Stimulated activated naive B cell treated with anti-CD40 and anti-IgM and Interleukin-4, amounts not matched to agents 10 μg/mL and 1 μg/mL and 100 μg/mL, for 72 hours (primary cell): ENCODE results near the gene PPP2CA.
"Not testable (repeated sequence)": the region's sequence is repeated elsewhere in the genome, so short reads cannot be mapped to it uniquely, and the experiment has no call there.

Experiments
- ATAC-seq, 2 donors: fragments of 150-1000 bp; cut with Tn5 transposase; replicated peaks; 2 replicates each; pipeline ENCODE4 v1.10.0; 2021; ENCODE audit warnings: moderate library complexity in 1 of 2
- DNase-seq: peaks from one replicate; pipeline ENCODE4 v3.0.0; 2021
- H3K27ac Mint-ChIP-seq: one replicate; pipeline ENCODE4 v1.8.0; 2022; ENCODE audit warnings: mild to moderate bottlenecking, mixed read lengths
- H3K27me3 Mint-ChIP-seq, 2 donors: one replicate each; pipeline ENCODE4 v1.8.0; 2022; ENCODE audit warnings: mixed read lengths in 2 of 2
- H3K36me3 Mint-ChIP-seq, 2 donors: one replicate each; pipeline ENCODE4 v1.8.0; 2022; ENCODE audit warnings: mixed read lengths in 2 of 2, mild to moderate bottlenecking in 1 of 2
- H3K4me1 Mint-ChIP-seq, 2 donors: one replicate each; pipeline ENCODE4 v1.8.0; 2022; ENCODE audit warnings: mixed read lengths in 2 of 2, mild to moderate bottlenecking in 1 of 2
- H3K4me3 Mint-ChIP-seq, 2 donors: one replicate each; pipeline ENCODE4 v1.8.0; 2022; ENCODE audit warnings: mild to moderate bottlenecking in 2 of 2, mixed read lengths in 2 of 2, moderate library complexity in 1 of 2
- H3K9me3 Mint-ChIP-seq, 2 donors: one replicate each; pipeline ENCODE4 v1.8.0; 2022; ENCODE audit warnings: mixed read lengths in 2 of 2, mild to moderate bottlenecking in 1 of 2

PPP2CA gene

DNA sequence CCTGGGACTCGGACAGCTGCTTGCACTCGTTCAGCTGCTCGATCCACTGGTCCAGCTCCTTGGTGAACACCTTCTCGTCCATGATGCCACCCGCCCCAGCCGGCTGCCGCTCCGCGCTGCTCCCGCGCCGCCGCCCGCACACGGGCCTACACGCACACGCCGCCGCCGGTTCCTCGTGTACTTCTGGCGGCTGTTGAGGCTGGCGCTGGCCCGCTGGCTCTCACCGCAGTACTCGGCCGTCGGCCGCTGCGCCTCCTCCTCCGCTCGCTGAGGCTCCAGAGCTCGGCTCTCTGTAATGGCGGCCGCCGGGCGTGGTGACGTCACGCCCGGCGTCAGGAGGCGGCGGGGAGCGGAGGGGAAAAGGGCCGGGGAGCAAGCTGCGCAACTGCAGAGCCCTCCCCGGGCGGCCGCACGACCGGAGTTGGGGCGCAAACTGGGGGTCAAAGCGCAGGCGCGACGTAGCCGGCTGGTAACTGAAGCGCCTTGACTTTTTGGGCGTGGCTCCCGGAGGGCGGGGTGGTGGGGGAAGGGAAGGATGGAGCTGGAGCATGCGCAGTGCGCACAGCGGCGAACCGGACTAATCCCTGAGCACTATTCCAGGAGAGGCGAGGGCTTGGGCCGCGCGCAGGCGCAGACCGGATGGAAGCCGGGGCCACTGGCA, at the start of gene PPP2CA:
TSS of gene PPP2CA (minus strand) at position 294 of the 661 bp plus-strand sequence. CDS start at position 82, 212 bp downstream.
- H3K27ac Mint-ChIP-seq, result peak within 1 kb of the TSS; percentile 100
- no peaks in the 10 kb centered on the region for H3K27me3 Mint-ChIP-seq
- peak within 1 kb of the TSS; percentile 98 to 100 for H3K4me3 Mint-ChIP-seq
- no peaks in the 10 kb centered on the region for H3K9me3 Mint-ChIP-seq
- peaks cover 25 to 41% of the 10 kb centered on the region in 2 donors for H3K4me1 Mint-ChIP-seq
- ATAC-seq, result peak; percentile 80 to 86
- peaks cover 24 to 30% of the 10 kb centered on the region in 2 donors for H3K36me3 Mint-ChIP-seq
- DNase-seq, result peak; percentile 100

DNA sequence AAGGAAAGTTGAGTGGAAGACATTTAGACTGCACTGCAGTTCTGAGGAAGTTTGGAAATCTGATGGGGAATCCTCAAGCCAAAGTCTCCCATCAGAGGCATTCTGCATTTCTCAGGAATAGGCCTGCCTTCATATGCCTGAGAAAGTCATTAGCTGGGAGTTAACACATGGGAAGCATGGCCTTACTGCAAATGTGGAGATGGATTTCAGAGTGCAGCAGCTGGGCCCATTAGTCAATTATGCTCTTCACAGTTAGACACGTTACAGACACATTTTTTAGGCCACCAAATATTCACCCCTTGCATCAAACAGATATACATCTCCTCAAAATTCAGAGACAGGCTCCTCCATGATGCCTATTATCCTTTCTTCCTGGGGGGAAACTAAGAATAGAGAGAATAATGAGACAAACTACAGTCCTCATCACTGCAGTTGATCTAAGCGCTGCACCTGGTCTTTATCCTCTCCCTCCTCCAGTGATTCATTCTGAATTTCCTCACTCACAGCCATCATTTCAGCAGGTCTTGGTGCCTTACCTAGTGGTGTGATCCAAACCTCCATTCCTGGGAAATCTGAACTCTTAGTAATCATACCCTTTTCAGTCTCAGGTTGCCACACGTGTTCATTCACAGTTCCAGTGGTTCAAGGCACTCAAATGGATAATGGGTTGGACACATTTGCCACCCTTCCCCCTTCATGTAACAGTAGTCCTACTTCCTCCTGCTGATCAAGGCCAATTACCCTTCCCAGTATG, 47.9 kb upstream of the PPP2CA start:
- H3K36me3 Mint-ChIP-seq, result peaks cover 2 to 10% of the 10 kb centered on the region in 2 donors
- peaks cover 19 to 20% of the 10 kb centered on the region in 2 donors for H3K27me3 Mint-ChIP-seq
- H3K9me3 Mint-ChIP-seq, result peaks cover 9 to 10% of the 10 kb centered on the region in 2 donors
- DNase-seq (no peak), ATAC-seq (no peak)
- H3K4me3 Mint-ChIP-seq, result no peak overlapping the region
- no peak overlapping the region for H3K27ac Mint-ChIP-seq
- H3K4me1 Mint-ChIP-seq, result no peaks in the 10 kb centered on the region

DNA sequence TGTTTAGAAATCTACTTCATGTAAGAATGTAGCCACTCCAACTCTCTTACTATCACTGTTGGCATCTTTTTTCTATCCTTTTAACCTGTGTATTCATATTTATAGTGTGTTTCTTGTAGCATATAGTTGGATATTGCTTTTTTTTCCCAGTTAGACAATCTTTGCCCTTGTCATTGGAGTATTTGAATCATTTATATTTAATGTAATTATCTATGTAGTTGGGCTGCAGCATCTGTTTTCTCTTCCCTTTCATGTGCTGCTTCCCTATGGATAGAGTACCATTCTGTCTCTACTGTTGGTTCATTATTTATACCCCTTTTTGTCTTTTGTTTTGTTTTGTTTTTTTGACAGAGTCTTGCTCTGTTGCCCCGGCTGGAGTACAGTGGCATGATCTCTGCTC, 45.2 kb upstream of the PPP2CA start:
- H3K4me3 Mint-ChIP-seq, result no peak overlapping the region
- no peak for DNase-seq

DNA sequence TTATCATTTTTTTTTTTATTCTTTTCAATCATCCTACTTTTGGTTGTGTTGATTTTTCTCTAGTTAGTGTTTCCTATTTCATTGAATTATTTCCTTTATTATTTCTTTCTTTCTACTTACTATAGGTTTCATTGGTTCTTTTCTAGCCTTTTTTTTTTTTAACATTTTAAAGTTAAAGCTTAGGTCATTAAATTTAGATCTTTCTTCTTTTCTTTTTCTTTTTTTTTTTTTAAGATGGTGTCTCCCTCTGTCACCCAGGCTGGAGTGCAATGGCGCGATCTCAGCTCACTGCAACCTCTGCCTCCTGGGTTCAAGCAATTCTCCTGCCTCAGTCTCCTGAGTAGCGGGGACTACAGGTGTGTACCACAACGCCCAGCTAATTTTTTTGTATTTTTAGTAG, 43.0 kb upstream of the PPP2CA start:
- H3K9me3 Mint-ChIP-seq, result peaks cover 10 to 14% of the 10 kb centered on the region in 2 donors
- no peak overlapping the region for H3K4me3 Mint-ChIP-seq
- no peak overlapping the region for H3K27ac Mint-ChIP-seq
- peaks cover 8 to 21% of the 10 kb centered on the region in 2 donors for H3K27me3 Mint-ChIP-seq
- no peak for DNase-seq
- no peaks in the 10 kb centered on the region for H3K4me1 Mint-ChIP-seq
- ATAC-seq, result no peak
- H3K36me3 Mint-ChIP-seq, result peaks cover 5 to 10% of the 10 kb centered on the region in 2 donors

More for the DNA sequence above, 45.2 kb upstream of the PPP2CA start:
- no peak overlapping the region for H3K27ac Mint-ChIP-seq
- ATAC-seq, result no peak
- no peaks in the 10 kb centered on the region for H3K4me1 Mint-ChIP-seq
- H3K27me3 Mint-ChIP-seq, result peaks cover 16 to 17% of the 10 kb centered on the region in 2 donors
- H3K36me3 Mint-ChIP-seq, result peaks cover 2 to 10% of the 10 kb centered on the region in 2 donors
- H3K9me3 Mint-ChIP-seq, result peaks cover 7 to 10% of the 10 kb centered on the region in 2 donors

DNA sequence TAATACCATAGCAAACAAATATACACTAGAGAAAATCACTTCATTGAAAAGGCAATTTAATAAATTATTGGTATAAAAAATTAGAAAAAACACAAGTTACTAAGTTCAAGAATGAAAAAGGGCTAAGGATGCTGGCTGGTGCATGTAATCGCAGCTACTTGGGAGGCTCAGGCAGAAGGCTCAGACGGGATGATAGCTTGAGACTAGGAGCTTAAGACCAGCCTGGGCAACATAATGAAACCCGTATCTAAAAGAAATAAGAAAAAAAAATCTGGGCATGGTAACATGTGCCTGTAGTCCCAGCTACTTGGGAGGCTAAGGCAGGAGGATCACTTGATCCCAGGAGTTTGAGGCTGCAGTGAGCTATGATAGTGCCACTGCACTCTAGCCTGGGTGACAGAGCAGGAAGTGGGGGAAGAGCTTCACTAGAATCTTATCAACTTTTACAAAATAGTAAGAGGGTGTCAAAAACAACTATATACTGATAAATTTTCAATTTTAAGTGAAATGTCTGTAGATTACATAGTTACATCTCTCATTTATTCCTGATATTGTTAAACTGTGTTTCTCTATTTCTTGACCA, 42.2 kb upstream of the PPP2CA start:
- ATAC-seq, result no peak
- H3K4me3 Mint-ChIP-seq, result no peak overlapping the region
- DNase-seq, result no peak
- H3K9me3 Mint-ChIP-seq, result peaks cover 14 to 15% of the 10 kb centered on the region in 2 donors
- peaks cover 8 to 21% of the 10 kb centered on the region in 2 donors for H3K27me3 Mint-ChIP-seq
- no peaks in the 10 kb centered on the region for H3K4me1 Mint-ChIP-seq
- H3K27ac Mint-ChIP-seq, result no peak overlapping the region
- peaks cover 5 to 14% of the 10 kb centered on the region in 2 donors for H3K36me3 Mint-ChIP-seq

DNA sequence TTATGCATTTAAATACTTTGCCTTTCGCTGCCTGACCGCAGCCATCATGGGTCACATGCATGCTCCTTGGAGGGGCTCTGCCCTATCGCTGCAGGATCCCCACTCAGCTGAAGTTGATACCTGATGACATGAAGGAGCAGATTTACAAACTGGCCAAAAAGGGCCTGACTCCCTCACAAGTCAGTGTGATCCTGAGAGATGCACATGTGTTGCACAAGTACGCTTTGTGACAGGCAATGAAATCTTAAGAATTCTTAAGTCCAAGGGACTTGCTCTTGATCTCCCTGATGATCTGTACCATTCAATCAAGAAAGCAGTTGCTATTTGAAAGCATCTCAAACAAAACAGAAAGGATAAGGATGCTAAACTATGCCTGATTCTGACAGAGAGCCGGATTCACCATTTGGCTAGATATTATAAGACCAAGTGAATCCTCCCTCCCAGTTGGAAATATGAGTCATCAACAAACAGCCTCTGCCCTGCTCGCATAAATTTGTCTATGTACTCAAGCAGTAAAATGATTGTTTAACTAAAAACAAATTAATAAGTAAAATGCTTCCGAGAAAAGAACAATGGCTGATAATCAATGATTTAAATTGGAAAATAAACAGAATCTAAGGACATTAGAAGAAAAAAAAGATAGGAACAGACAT, 41.6 kb upstream of the PPP2CA start:
- DNase-seq (no peak), ATAC-seq (no peak)
- Mint-ChIP-seq H3K27ac (no peak overlapping the region), H3K36me3 (peaks cover 5 to 15% of the 10 kb centered on the region in 2 donors), H3K27me3 (peaks cover 8 to 21% of the 10 kb centered on the region in 2 donors), H3K4me1 (no peaks in the 10 kb centered on the region), H3K4me3 (no peak overlapping the region), H3K9me3 (peaks cover 15% of the 10 kb centered on the region in 2 donors)

DNA sequence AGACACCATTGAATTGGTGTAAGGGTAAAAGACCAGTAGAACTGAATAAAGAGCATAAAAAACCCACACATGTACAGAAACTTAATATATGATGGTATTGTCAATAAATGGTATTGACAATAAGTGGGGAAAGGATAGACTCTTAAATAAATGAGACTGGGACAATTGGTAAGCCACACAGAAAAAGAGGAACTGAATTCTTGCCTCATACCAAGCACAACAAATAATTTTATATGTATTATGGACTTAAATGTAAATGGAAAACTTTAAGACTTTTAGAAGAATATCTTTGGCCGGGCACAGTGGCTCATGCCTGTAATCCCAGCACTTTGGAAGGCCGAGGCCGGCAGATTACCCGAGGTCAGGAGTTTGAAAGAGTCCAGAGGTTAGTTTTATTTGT, 37.9 kb upstream of the PPP2CA start:
- Mint-ChIP-seq H3K9me3 (peaks cover 9 to 16% of the 10 kb centered on the region in 2 donors), H3K27me3 (peaks cover 0 to 17% of the 10 kb centered on the region in 2 donors), H3K27ac (no peak overlapping the region), H3K4me1 (no peaks in the 10 kb centered on the region), H3K36me3 (peaks cover 7 to 9% of the 10 kb centered on the region in 2 donors), H3K4me3 (no peak overlapping the region)
- no peak for ATAC-seq
- DNase-seq, result no peak

DNA sequence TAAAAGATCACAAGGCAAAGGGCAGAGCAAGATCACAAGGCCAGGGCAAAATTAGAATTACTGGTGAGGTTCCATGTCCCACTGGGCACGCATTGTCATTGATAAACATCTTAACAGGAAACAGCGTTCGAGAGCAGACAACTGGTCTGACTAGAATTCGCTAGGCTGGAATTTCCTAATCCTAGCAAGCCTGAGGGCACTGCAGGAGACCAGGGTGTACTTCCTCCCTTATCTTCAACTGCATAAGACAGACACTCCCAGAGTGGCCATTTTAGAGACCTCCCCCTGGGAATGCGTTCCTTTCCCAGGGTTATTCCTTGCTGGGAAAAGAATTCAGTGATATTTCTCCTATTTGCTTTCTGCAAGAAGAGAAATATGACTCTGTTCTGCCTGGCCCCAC, 36.8 kb upstream of the PPP2CA start:
- not testable (repeated sequence) for H3K27ac Mint-ChIP-seq, ATAC-seq, DNase-seq, H3K4me1 Mint-ChIP-seq, H3K4me3 Mint-ChIP-seq, H3K36me3 Mint-ChIP-seq
- peaks cover 0 to 11% of the 10 kb centered on the region in 2 donors for H3K27me3 Mint-ChIP-seq
- H3K9me3 Mint-ChIP-seq, result peaks cover 9 to 16% of the 10 kb centered on the region in 2 donors

DNA sequence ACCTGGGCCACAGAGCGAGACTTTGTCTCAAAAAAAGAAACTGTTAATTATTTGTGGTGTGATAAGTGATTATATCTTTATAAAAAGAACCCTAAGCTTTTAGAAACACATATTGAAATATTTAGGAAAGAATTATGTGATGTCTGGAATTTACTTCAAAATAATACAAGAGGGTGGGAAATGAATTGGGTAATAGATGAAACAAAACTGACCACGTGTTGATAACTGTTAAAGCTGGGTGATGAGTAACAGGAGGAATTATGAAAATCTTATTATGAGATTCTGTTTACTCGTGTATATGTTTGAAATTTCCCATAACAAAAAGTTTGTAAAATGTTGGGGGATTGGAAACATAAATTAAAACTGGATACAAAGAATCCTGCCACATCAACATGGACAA, 33.0 kb upstream of the PPP2CA start:
- H3K27me3 Mint-ChIP-seq, result peaks cover 6 to 8% of the 10 kb centered on the region in 2 donors
- H3K4me3 Mint-ChIP-seq, result no peak overlapping the region

DNA sequence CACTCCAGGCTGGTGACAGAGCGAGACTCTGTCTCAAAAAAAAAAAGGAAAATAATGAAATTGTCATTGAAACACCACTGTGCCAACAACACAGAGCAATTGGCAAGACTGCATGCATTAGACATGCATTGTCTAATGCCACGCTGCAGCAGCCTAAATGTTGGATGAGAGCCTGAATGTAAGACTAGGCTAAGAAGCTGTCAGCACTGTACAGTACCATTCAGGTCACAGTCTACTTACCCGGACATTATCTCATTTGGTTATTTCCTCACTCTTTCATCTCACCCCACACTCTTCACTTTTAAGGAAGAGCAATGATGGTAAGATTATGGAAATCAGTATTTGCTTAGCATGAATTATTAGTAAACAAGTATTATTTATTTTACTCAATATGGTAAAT, 31.3 kb upstream of the PPP2CA start:
- no peak overlapping the region for H3K4me3 Mint-ChIP-seq
- peaks cover 1 to 2% of the 10 kb centered on the region in 2 donors for H3K36me3 Mint-ChIP-seq
- peaks cover under 1 to 5% of the 10 kb centered on the region in 2 donors for H3K9me3 Mint-ChIP-seq
- no peak overlapping the region for H3K27ac Mint-ChIP-seq
- H3K4me1 Mint-ChIP-seq, result no peaks in the 10 kb centered on the region
- no peak for ATAC-seq
- DNase-seq, result no peak
- H3K27me3 Mint-ChIP-seq, result peaks cover 8% of the 10 kb centered on the region in 2 donors

More for the DNA sequence above, 33.0 kb upstream of the PPP2CA start:
- Mint-ChIP-seq H3K4me1 (no peaks in the 10 kb centered on the region), H3K9me3 (peaks cover 4 to 13% of the 10 kb centered on the region in 2 donors), H3K27ac (no peak overlapping the region), H3K36me3 (peaks cover 5 to 9% of the 10 kb centered on the region in 2 donors)
- no peak for DNase-seq
- no peak for ATAC-seq

DNA sequence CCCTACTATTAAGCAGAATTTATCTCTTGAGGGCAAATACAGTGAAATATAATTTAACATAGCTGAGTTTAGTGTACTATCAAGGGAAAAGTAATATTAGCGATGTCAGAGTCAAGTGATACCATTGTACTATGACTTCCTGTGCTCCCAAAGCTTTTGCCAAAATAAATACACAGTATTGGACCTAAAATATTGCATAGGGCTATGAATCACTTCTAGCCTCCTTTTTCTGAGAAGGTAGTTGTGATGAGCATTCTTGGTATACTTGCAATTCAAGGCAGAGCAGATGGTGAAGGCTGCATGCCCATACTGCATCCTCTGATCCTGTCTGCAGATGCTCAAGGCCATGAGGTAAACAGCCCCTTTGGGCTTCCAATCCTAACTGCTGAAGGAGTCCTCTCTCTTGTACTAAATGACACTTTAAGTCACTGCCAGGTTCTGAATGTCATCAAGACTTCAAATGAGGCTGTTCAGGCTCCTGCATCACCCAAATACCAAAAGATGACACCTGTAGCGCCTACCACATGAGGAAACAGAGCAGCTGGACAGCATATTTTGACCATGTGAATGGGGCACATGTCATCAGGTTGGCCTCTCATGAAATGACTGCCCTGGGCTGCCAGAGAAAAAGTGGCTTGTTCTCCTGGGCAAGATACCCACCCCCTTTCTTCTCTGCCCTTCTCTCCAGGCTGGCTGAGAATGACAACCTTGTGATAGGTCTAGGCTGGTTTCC, 29.7 kb upstream of the PPP2CA start:
- no peak for DNase-seq
- H3K4me3 Mint-ChIP-seq, result no peak overlapping the region
- no peak overlapping the region for H3K27ac Mint-ChIP-seq
- no peaks in the 10 kb centered on the region for H3K36me3 Mint-ChIP-seq
- H3K9me3 Mint-ChIP-seq, result no peaks in the 10 kb centered on the region
- ATAC-seq, result no peak
- no peaks in the 10 kb centered on the region for H3K4me1 Mint-ChIP-seq
- H3K27me3 Mint-ChIP-seq, result peaks cover 7 to 8% of the 10 kb centered on the region in 2 donors

DNA sequence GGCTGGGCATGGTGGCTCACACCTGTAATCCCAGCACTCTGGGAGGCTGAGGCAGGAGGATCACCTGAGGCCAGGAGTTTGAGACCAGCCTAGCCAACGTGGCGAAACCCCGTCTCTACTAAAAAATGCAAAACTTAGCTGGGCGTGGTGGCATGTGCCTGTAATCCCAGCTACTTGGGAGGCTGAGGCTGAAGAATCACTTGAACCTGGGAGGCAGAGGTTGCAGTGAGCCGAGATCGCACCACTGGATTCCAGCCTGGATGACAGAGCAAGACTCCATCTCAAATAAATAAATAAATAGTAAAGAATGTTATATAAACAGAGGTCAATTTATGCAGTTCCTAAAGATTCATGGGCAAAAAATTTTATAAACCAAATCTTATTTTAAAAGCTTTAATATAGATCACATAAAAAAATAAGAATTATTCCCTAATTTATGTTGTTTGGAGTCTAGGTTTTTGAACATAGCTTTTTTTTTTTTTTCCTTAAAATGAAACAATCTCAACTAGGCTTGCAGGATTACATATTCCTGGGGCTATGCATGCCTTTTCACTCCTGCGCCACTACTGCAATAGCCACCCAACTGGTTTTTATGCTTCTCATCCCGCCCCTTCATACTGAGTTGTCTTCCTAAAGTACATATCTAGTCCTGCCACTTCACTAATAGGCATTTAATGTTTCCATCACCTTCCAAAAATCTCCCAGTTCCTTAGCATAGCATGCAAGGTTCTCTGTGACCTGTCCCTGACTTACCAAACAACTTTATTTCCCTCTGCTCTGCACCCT, 27.7 kb upstream of the PPP2CA start:
- not testable (repeated sequence) for H3K27ac Mint-ChIP-seq, H3K27me3 Mint-ChIP-seq, H3K4me3 Mint-ChIP-seq, H3K9me3 Mint-ChIP-seq, H3K4me1 Mint-ChIP-seq, H3K36me3 Mint-ChIP-seq, DNase-seq, ATAC-seq

DNA sequence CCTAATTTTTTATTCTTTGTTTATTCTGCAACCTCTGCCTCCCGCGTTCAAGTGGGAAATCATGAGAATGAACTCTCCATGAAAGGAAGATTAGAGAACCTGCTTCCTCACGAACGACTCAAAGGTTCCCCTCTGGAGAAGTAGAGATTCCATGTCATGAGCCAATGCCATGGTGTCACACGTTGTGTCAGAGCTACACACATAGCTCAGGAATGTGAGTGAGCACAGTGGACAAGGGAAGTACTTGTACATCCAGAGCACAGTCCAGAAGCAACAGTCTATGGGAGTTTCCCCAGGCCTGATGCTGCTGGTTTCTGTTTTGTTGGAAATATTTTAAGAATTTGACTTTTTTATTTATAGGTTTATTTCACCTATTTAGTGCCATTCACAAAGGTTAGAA, 26.8 kb upstream of the PPP2CA start:
- no peaks in the 10 kb centered on the region for H3K36me3 Mint-ChIP-seq
- DNase-seq (no peak), ATAC-seq (no peak)
- no peaks in the 10 kb centered on the region for H3K4me1 Mint-ChIP-seq
- no peaks in the 10 kb centered on the region for H3K9me3 Mint-ChIP-seq
- H3K27me3 Mint-ChIP-seq, result peaks cover 7 to 8% of the 10 kb centered on the region in 2 donors
- H3K4me3 Mint-ChIP-seq, result no peak overlapping the region
- H3K27ac Mint-ChIP-seq, result no peak overlapping the region
